ENCODE measurements around the gene FBXL12. TPM values are rescaled to one million over a fixed set of nuclear protein-coding genes. Genes with fewer than 3 reads are reported as not detected.
"Not testable (repeated sequence)": the region's sequence is repeated elsewhere in the genome, so short reads cannot be mapped to it uniquely, and the experiment has no call there.

Gene FBXL12
- total and polyA plus RNA-seq, 2 donors (not counting 1 experiment from before 2014, with no cell fraction given), result 41.5 to 79.4 TPM

DNA sequence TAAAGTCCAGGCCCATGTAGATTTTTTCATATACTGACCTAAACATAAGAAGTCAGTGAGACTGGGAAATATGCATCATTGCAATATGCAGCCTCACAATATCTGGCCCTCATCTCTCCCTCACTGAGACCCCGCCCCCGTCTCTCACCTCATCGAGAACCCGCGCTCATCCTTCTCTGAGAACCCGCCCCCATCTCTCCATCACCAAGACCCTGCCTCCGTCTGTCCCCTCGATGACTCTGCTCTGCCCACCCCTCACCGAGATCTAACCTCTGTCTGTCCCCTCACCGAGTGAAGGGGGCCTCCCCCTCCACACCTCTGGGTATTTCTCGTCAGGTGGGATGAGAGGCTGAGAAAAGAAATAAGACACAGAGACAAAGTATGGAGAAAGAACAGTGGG lies 29.8 kb downstream of the FBXL12 start:
- H3K4me3 ChIP-seq (ENCODE audit: control extremely low read depth in 1 of 5, extremely low read depth in 1 of 5, insufficient read depth in 1 of 5, low read depth in 2 of 5, low read length in 4 of 5), result no peak overlapping the region
- WGBS (ENCODE audit: insufficient coverage), result 96% methylated on average over 5 of the region's 11 CpGs
- H3K9me3 ChIP-seq (ENCODE audit: control extremely low read depth in 1 of 3, control insufficient read depth in 2 of 3, insufficient read depth in 1 of 3, low read length in 2 of 3), result peaks cover 0 to 8% (median 0%) of the 10 kb centered on the region in 3 donors
- intact Hi-C loops (cut with micrococcal nuclease), result no loop called here
- no peak overlapping the region for H3K4me3 Mint-ChIP-seq
- no peak overlapping the region for H3K4me2 ChIP-seq (replicated peaks; ENCODE audit: low read depth, low read length, poor library complexity, severe bottlenecking)
- peaks cover 2% of the 10 kb centered on the region for H3K9me3 Mint-ChIP-seq (ENCODE audit: insufficient read depth)
- H3K27ac ChIP-seq (ENCODE audit: low read length in 2 of 2), result no peak overlapping the region
- DNase-seq (no peak), ATAC-seq (ENCODE audit: low read depth) (no peak)
- H3K27me3 ChIP-seq (replicated peaks in 1 of 4; ENCODE audit: control extremely low read depth in 1 of 4, control insufficient read depth in 3 of 4, insufficient read depth in 4 of 4, low read length in 3 of 4), result no peaks in the 10 kb centered on the region
- H3K4me1 Mint-ChIP-seq, result peaks cover 29% of the 10 kb centered on the region
- H4K20me1 ChIP-seq (ENCODE audit: control insufficient read depth, insufficient read depth, low read length, poor library complexity, severe bottlenecking), result no peaks in the 10 kb centered on the region
- POLR2A ChIA-PET, result interaction anchor here (0.7 kb wide), 1 partner anchor 1431 kb away, joined by 3 read pairs; no protein-coding TSS in a partner anchor
- H3K27me3 Mint-ChIP-seq, result no peaks in the 10 kb centered on the region
- H3K27ac Mint-ChIP-seq, result no peak overlapping the region
- TF ChIP-seq EZH2 (IDR thresholded peaks at IDR 0.05; ENCODE audit: borderline replicate concordance, insufficient read depth, low read depth, low read length, poor library complexity, severe bottlenecking), result no peak
- TF ChIP-seq, protein P1, sequence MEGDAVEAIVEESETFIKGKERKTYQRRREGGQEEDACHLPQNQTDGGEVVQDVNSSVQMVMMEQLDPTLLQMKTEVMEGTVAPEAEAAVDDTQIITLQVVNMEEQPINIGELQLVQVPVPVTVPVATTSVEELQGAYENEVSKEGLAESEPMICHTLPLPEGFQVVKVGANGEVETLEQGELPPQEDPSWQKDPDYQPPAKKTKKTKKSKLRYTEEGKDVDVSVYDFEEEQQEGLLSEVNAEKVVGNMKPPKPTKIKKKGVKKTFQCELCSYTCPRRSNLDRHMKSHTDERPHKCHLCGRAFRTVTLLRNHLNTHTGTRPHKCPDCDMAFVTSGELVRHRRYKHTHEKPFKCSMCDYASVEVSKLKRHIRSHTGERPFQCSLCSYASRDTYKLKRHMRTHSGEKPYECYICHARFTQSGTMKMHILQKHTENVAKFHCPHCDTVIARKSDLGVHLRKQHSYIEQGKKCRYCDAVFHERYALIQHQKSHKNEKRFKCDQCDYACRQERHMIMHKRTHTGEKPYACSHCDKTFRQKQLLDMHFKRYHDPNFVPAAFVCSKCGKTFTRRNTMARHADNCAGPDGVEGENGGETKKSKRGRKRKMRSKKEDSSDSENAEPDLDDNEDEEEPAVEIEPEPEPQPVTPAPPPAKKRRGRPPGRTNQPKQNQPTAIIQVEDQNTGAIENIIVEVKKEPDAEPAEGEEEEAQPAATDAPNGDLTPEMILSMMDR (IDR thresholded peaks at IDR 0.05), result no peak
- no peaks in the 10 kb centered on the region for H3K36me3 ChIP-seq (replicated peaks in 1 of 2; ENCODE audit: control extremely low read depth in 1 of 2, control insufficient read depth in 1 of 2, extremely low read depth in 1 of 2, insufficient read depth in 2 of 2, low read length in 1 of 2)
- CTCF ChIA-PET, result interaction anchor here (0.8 kb wide), 1 partner anchor 202 kb away, joined by 3 read pairs; no protein-coding TSS in a partner anchor
- no peak overlapping the region for H3K9ac ChIP-seq (ENCODE audit: low read length)
- H2AFZ ChIP-seq (ENCODE audit: insufficient read depth, low read depth, low read length, poor library complexity, severe bottlenecking), result no peak overlapping the region
- peaks cover 8 to 29% of the 10 kb centered on the region in 2 donors for H3K4me1 ChIP-seq (ENCODE audit: control insufficient read depth in 2 of 2, insufficient read depth in 2 of 2, low read length in 2 of 2)
- H3K79me2 ChIP-seq (ENCODE audit: control insufficient read depth, insufficient read depth, low read length), result no peaks in the 10 kb centered on the region

DNA sequence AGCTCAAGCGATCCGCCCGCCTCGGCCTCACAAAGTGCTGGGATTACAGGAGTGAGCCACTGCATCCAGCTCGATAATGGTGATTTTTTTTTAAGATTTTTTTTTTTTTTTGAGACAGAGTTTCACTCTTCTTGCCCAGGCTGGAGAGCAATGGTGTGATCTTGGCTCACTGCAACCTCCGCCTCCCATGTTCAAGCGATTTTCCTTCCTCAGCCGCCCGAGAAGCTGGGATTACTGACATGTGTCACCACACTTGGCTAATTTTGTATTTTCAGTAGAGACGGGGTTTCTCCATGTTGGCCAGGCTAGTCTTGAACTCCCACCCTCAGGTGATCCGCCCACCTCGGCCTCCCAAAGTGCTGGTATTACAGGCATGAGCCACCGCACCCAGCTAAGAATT lies 30.3 kb downstream of the FBXL12 start:
- 99% methylated on average over 7 of the region's 13 CpGs for WGBS (ENCODE audit: insufficient coverage)
- H4K20me1 ChIP-seq (ENCODE audit: control insufficient read depth, insufficient read depth, low read length, poor library complexity, severe bottlenecking); H2AFZ ChIP-seq (ENCODE audit: insufficient read depth, low read depth, low read length, poor library complexity, severe bottlenecking); H3K4me3 Mint-ChIP-seq; intact Hi-C loops (cut with micrococcal nuclease); DNase-seq; H3K27ac Mint-ChIP-seq; H3K4me2 ChIP-seq (replicated peaks; ENCODE audit: low read depth, low read length, poor library complexity, severe bottlenecking); H3K4me3 ChIP-seq (ENCODE audit: control extremely low read depth in 1 of 5, extremely low read depth in 1 of 5, insufficient read depth in 1 of 5, low read depth in 2 of 5, low read length in 4 of 5); H3K27me3 Mint-ChIP-seq; H3K27me3 ChIP-seq (replicated peaks in 1 of 4; ENCODE audit: control extremely low read depth in 1 of 4, control insufficient read depth in 3 of 4, insufficient read depth in 4 of 4, low read length in 3 of 4); H3K9me3 ChIP-seq (ENCODE audit: control extremely low read depth in 1 of 3, control insufficient read depth in 2 of 3, insufficient read depth in 1 of 3, low read length in 2 of 3); H3K79me2 ChIP-seq (ENCODE audit: control insufficient read depth, insufficient read depth, low read length); H3K9ac ChIP-seq (ENCODE audit: low read length); H3K27ac ChIP-seq (ENCODE audit: low read length in 2 of 2); H3K36me3 ChIP-seq (replicated peaks in 1 of 2; ENCODE audit: control extremely low read depth in 1 of 2, control insufficient read depth in 1 of 2, extremely low read depth in 1 of 2, insufficient read depth in 2 of 2, low read length in 1 of 2); H3K9me3 Mint-ChIP-seq (ENCODE audit: insufficient read depth); ATAC-seq (ENCODE audit: low read depth): not testable (repeated sequence)
- H3K4me1 ChIP-seq (ENCODE audit: control insufficient read depth in 2 of 2, insufficient read depth in 2 of 2, low read length in 2 of 2), result peaks cover 8 to 29% of the 10 kb centered on the region in 2 donors
- POLR2A ChIA-PET, result interaction anchor here (0.6 to 0.7 kb wide), 3 partner anchors 170 to 1481 kb away, joined by 3 to 4 read pairs (median 3); no protein-coding TSS in a partner anchor
- H3K4me1 Mint-ChIP-seq, result peaks cover 30% of the 10 kb centered on the region
- CTCF ChIA-PET, result interaction anchor here (0.8 kb wide), 1 partner anchor 202 kb away, joined by 3 read pairs; no protein-coding TSS in a partner anchor
